IMR-90 (cell line): ENCODE measurements around the gene USP47. TPM values are rescaled to one million over a fixed set of nuclear protein-coding genes. Genes with fewer than 3 reads are reported as not detected.

Experiments
- ATAC-seq: fragments of 200-7000 bp; cut with Tn5 transposase; 2 replicates; pipeline ENCODE4 v1.9.1; 2020; ENCODE audit warnings: low read depth, mild to moderate bottlenecking, moderate library complexity
- BruUV-seq: library from RNA; stranded (reverse); fragments of 400-500 nt; replicated peaks from 2 replicates; lab custom pipeline; 2021; lab: Mats Ljungman, UMichigan
- CTCF ChIA-PET: fragments of 300-600 bp; formaldehyde crosslinking; extraction: SDS; loops from one replicate; lab custom pipeline; 2021; ENCODE audit warnings: antibody characterized with exemption; lab: Yijun Ruan, JAX
- POLR2A ChIA-PET: fragments of 300-600 bp; sonication (Branson Sonifier 250); formaldehyde crosslinking; loops from one replicate; lab custom pipeline; 2022; ENCODE audit warnings: antibody characterized with exemption; ENCODE audit not compliant: unreplicated experiment; lab: Charles Lee
- DNase-seq: peaks from one replicate; pipeline ENCODE4 v3.0.0; 2013
- H2AFZ ChIP-seq: replicated peaks from 2 replicates; pipeline ENCODE3; 2013; ENCODE audit warnings: low read length, mild to moderate bottlenecking; ENCODE audit not compliant: poor library complexity
- H2AK5ac ChIP-seq: 2 replicates; pipeline ENCODE4 v1.6.1; 2013; ENCODE audit warnings: low read depth, low read length, inconsistent platforms
- H2AK9ac ChIP-seq: replicated peaks from 2 replicates; pipeline ENCODE3; 2013; ENCODE audit warnings: mild to moderate bottlenecking, low read depth, low read length, moderate library complexity; ENCODE audit not compliant: poor library complexity
- H2BK120ac ChIP-seq: 2 replicates; pipeline ENCODE4 v1.6.1; 2013; ENCODE audit warnings: low read depth, low read length, inconsistent platforms
- H2BK15ac ChIP-seq: 3 replicates; pipeline ENCODE4 v1.6.1; 2013; ENCODE audit warnings: low read depth, low read length, inconsistent platforms
- H2BK20ac ChIP-seq: 2 replicates; pipeline ENCODE4 v1.6.1; 2013; ENCODE audit warnings: low read depth, mild to moderate bottlenecking, inconsistent platforms, low read length, moderate library complexity
- H2BK5ac ChIP-seq: 2 replicates; pipeline ENCODE4 v1.6.1; 2013; ENCODE audit warnings: mild to moderate bottlenecking, low read depth, low read length, inconsistent platforms; ENCODE audit not compliant: poor library complexity, severe bottlenecking
- H3K14ac ChIP-seq: replicated peaks from 2 replicates; pipeline ENCODE4 v1.6.1; 2013; ENCODE audit warnings: low read depth, low read length, inconsistent platforms
- H3K18ac ChIP-seq: 2 replicates; pipeline ENCODE4 v1.6.1; 2013; ENCODE audit warnings: low read depth, low read length, control low read depth
- H3K23ac ChIP-seq: 2 replicates; pipeline ENCODE4 v1.6.1; 2013; ENCODE audit warnings: low read depth, low read length, inconsistent platforms
- H3K27ac ChIP-seq: 2 replicates; pipeline ENCODE4 v1.5.1; 2013; ENCODE audit warnings: mild to moderate bottlenecking, control low read depth, low read length; ENCODE audit not compliant: insufficient read depth
- H3K27me3 ChIP-seq: 2 replicates; pipeline ENCODE4 v1.6.1; 2013; ENCODE audit warnings: low read length; ENCODE audit not compliant: control insufficient read depth, insufficient read depth
- H3K36me3 ChIP-seq: 2 replicates; pipeline ENCODE4 v1.6.1; 2013; ENCODE audit warnings: low read length, mixed read lengths; ENCODE audit not compliant: control insufficient read depth, insufficient read depth
- H3K4ac ChIP-seq: 2 replicates; pipeline ENCODE4 v1.6.1; 2013; ENCODE audit warnings: low read depth, low read length, inconsistent platforms
- H3K4me1 ChIP-seq: 2 replicates; pipeline ENCODE4 v1.6.1; 2013; ENCODE audit warnings: low read length, mixed read lengths; ENCODE audit not compliant: control insufficient read depth, insufficient read depth
- H3K4me2 ChIP-seq: 2 replicates; pipeline ENCODE4 v1.6.1; 2013; ENCODE audit warnings: low read depth, mild to moderate bottlenecking, control low read depth, low read length, moderate library complexity
- H3K4me3 ChIP-seq: 2 replicates; pipeline ENCODE4 v1.5.1; 2013; ENCODE audit warnings: low read depth, mild to moderate bottlenecking, control low read depth, low read length, moderate library complexity; ENCODE audit not compliant: insufficient read depth
- H3K56ac ChIP-seq: 2 replicates; pipeline ENCODE4 v1.6.1; 2013; ENCODE audit warnings: low read length, inconsistent platforms; ENCODE audit not compliant: insufficient read depth; ENCODE audit errors: extremely low read depth
- H3K79me1 ChIP-seq, 2 experiments: 2 replicates each; pipeline ENCODE4 v1.6.1; 2013; ENCODE audit warnings: low read length in 2 of 2, inconsistent platforms in 1 of 2, low read depth in 1 of 2
- H3K9ac ChIP-seq: 2 replicates; pipeline ENCODE4 v1.6.1; 2013; ENCODE audit warnings: low read depth, low read length, control low read depth
- H3K9me1 ChIP-seq: 2 replicates; pipeline ENCODE4 v1.6.1; 2013; ENCODE audit warnings: low read length, inconsistent platforms; ENCODE audit not compliant: insufficient read depth
- H3K9me3 ChIP-seq: 2 replicates; pipeline ENCODE4 v1.6.1; 2013; ENCODE audit warnings: low read length; ENCODE audit not compliant: control insufficient read depth, insufficient read depth
- H4K20me1 ChIP-seq: 2 replicates; pipeline ENCODE4 v1.6.1; 2013; ENCODE audit warnings: low read length, inconsistent platforms; ENCODE audit not compliant: insufficient read depth
- H4K5ac ChIP-seq: 2 replicates; pipeline ENCODE4 v1.6.1; 2013; ENCODE audit warnings: mild to moderate bottlenecking, low read depth, low read length, control low read depth
- H4K8ac ChIP-seq, 2 experiments: 2 replicates each; pipeline ENCODE4 v1.6.1; 2013; ENCODE audit warnings: low read depth in 2 of 2, low read length in 2 of 2, control low read depth in 1 of 2, inconsistent platforms in 1 of 2
- H4K91ac ChIP-seq: 2 replicates; pipeline ENCODE4 v1.6.1; 2013; ENCODE audit warnings: low read depth, low read length, inconsistent platforms; ENCODE audit not compliant: insufficient read depth
- RFX5 ChIP-seq: IDR thresholded peaks from 2 replicates; pipeline ENCODE4 v1.8.0; 2012; ENCODE audit warnings: low read depth, mild to moderate bottlenecking, low read length, moderate library complexity
- SMC3 ChIP-seq: fragments of 150-350 bp; IDR thresholded peaks from 2 replicates; pipeline ENCODE4 v1.6.1; 2016; ENCODE audit warnings: low read depth, mild to moderate bottlenecking, antibody characterized with exemption, low read length, moderate library complexity
- WGBS, 2 experiments: methylation state at CpG; one replicate each; pipeline versions ENCODE4 v1.1.5 to v1.1.7; 2013; ENCODE audit warnings: missing lambda C conversion rate in 2 of 2; ENCODE audit not compliant: insufficient read length in 1 of 2; ENCODE audit errors: extremely low coverage in 2 of 2; 5-methylcytosine and 5-hydroxymethylcytosine counted together
- dilution Hi-C: fragments of 300-500 bp; cut with HindIII; formaldehyde crosslinking; loops from one replicate; pipeline ENCODE4 v1.14.3; 2018; ENCODE audit warnings: low sequenced_read_pairs; ENCODE audit not compliant: unreplicated experiment
- in situ Hi-C: fragments of 300-500 bp; cut with MboI; formaldehyde crosslinking; loops from 3 replicates; pipeline ENCODE4 v1.14.3; 2019; ENCODE audit warnings: low sequenced_read_pairs, inconsistent platforms, mixed read lengths
- intact Hi-C: fragments of 100-400 bp; cut with micrococcal nuclease; formaldehyde crosslinking; loops from 2 replicates; pipeline ENCODE4 v1.10.0; 2022
- polyA plus RNA-seq, 3 experiments: library from polyadenylated mRNA; depleted of rRNA; stranded (reverse); fragments of >200 nt; gene quantifications; 2 replicates each; pipeline ENCODE4 v1.2.3, GENCODE V29; 2012; ENCODE audit warnings: low replicate concordance in 1 of 3
- total RNA-seq: library from RNA; depleted of rRNA; stranded (reverse); fragments of >200 nt; gene quantifications from 2 replicates; pipeline ENCODE4 v1.2.3, GENCODE V29; 2012

USP47 gene
- total and polyA plus RNA-seq, 2 of the 4 experiments (the other 2 are of a cell fraction): 15.0 to 110 TPM

DNA sequence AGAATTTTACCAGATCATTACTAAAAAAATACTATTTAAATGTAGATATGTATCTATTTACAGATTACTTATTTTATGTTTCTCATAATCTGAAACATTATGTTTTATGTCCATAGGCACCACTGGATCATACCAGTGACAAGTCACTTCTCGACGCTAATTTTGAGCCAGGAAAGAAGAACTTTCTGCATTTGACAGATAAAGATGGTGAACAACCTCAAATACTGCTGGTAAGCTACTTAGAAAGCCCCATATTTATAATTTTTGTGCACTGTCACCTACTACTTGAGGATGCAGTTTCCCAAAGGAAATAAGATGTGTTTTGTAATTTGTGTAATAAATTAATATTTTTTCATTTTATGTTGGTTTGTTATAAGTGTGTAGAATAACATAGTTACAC lies 42.6 kb downstream of the USP47 start:
- Histone ChIP-seq H3K14ac (no peak overlapping the region), H3K56ac (no peak overlapping the region), H3K79me1 (peaks cover 18 to 49% of the 10 kb centered on the region in 2 experiments), H3K18ac (no peak overlapping the region), H3K9ac (no peak overlapping the region), H4K91ac (no peak overlapping the region), H2AK9ac (no peak overlapping the region), H4K5ac (no peak overlapping the region), H3K4me1 (no peaks in the 10 kb centered on the region), H2BK5ac (no peak overlapping the region), H3K23ac (no peak overlapping the region), H2BK120ac (no peak overlapping the region), H3K27me3 (no peaks in the 10 kb centered on the region), H4K8ac (no peak overlapping the region), H2BK20ac (no peak overlapping the region), H3K4me3 (no peak overlapping the region), H4K20me1 (peaks cover 13% of the 10 kb centered on the region; the same call in 1 of the 2 replicates), H3K4ac (no peak overlapping the region), H3K4me2 (no peak overlapping the region), H2BK15ac (no peak overlapping the region), H3K9me3 (no peaks in the 10 kb centered on the region), H3K9me1 (peaks cover 6% of the 10 kb centered on the region), H2AK5ac (no peak overlapping the region), H2AFZ (no peak overlapping the region), H3K36me3 (peaks cover 15% of the 10 kb centered on the region), H3K27ac (no peak overlapping the region)
- ChIA-PET CTCF (no interaction called here), POLR2A (no interaction called here)
- TF ChIP-seq RFX5 (no peak), SMC3 (no peak)
- intact Hi-C loops (no loop called here), dilution Hi-C loops (no loop called here), in situ Hi-C loops (no loop called here)
- no TSS peak for BruUV-seq
- ATAC-seq (no peak), DNase-seq (no peak)
- WGBS, 2 experiments: no CpG with 5 or more reads among the region's 2 CpGs
